GM12864 (cell line): Measurements from ENCODE around the gene CDCP1.
A peak's percentile ranks its signal among the peaks of the same experiment; 100 is the strongest.

Experiments used
- DNase-seq: peaks from one replicate; pipeline ENCODE4 v3.0.0-alpha.2; 2011; ENCODE audit warnings: low read depth
- H3K4me3 ChIP-seq: 2 replicates; pipeline ENCODE4 v1.5.1; 2011; ENCODE audit warnings: mild to moderate bottlenecking, low read depth, low read length, control low read depth
- TF ChIP-seq, protein P1 (sequence below): IDR thresholded peaks from 2 replicates; pipeline ENCODE4 v1.5.1; 2011; ENCODE audit warnings: low read depth, mild to moderate bottlenecking, moderate library complexity, low read length, control low read depth, inconsistent platforms; ENCODE audit errors: missing control alignments

Gene CDCP1

GRCh38 chr3:45049807-45050206, 96.4 kb downstream of the CDCP1 start:
- DNase-seq = no peak
- TF ChIP-seq, protein P1, sequence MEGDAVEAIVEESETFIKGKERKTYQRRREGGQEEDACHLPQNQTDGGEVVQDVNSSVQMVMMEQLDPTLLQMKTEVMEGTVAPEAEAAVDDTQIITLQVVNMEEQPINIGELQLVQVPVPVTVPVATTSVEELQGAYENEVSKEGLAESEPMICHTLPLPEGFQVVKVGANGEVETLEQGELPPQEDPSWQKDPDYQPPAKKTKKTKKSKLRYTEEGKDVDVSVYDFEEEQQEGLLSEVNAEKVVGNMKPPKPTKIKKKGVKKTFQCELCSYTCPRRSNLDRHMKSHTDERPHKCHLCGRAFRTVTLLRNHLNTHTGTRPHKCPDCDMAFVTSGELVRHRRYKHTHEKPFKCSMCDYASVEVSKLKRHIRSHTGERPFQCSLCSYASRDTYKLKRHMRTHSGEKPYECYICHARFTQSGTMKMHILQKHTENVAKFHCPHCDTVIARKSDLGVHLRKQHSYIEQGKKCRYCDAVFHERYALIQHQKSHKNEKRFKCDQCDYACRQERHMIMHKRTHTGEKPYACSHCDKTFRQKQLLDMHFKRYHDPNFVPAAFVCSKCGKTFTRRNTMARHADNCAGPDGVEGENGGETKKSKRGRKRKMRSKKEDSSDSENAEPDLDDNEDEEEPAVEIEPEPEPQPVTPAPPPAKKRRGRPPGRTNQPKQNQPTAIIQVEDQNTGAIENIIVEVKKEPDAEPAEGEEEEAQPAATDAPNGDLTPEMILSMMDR = no peak
- no peak overlapping the region for H3K4me3 ChIP-seq

- DNase-seq = no peak
- H3K4me3 ChIP-seq = no peak overlapping the region
- TF ChIP-seq, protein P1 = no peak
Observed at GRCh38 chr3:45048244-45048643, 97.9 kb downstream of the CDCP1 start.

DNA sequence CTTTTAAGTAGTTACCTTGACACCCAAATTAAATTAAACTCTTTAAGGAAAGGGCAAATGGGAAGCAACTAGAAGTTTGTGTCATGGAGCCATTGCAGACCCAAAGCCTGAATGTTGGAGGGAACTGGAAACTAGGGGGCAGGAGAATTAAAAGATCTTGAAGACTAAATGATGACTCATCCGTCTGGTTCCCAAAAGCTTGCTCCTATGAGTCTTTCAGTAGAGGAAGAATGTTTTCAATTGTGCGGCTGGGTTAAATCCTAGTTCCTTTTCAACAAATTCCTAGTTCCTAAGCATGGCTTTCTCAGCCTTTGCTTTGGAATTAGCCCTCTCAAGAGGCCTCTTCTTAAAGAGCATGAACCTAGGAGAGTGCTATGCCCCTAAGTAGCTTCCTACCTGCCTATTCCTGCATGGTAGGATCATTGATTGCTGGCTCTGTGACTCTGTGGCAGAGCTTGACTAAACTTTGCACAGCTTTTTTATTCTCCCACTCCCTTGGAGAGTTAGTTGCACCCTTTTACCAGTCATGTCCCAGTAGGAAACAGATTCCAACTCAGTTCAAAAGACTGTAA, 102.4 kb downstream of the CDCP1 start:
- TF ChIP-seq, protein P1 = no peak
- H3K4me3 ChIP-seq = no peak overlapping the region
- DNase-seq = no peak

DNA sequence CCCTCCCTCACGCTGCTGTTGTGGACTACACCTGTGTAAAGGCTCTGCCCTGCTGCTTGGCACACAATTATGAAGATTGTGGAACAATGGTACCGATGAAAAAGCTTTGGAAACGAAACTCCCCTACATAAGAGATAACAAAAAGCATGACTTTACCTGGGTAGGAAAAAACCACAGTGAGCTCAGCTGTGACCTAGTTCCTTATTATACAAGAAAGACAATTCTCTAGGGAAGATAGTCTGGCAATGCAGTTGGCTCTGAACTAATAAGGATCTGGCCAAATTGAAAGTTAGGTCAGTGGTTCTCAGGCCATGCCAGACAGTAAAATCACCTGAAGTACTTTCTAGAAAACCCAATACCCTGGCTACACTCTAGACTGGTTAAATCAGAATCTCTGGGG, 104.0 kb downstream of the CDCP1 start:
- TF ChIP-seq, protein P1 = no peak
- DNase-seq = no peak
- H3K4me3 ChIP-seq = no peak overlapping the region

DNA sequence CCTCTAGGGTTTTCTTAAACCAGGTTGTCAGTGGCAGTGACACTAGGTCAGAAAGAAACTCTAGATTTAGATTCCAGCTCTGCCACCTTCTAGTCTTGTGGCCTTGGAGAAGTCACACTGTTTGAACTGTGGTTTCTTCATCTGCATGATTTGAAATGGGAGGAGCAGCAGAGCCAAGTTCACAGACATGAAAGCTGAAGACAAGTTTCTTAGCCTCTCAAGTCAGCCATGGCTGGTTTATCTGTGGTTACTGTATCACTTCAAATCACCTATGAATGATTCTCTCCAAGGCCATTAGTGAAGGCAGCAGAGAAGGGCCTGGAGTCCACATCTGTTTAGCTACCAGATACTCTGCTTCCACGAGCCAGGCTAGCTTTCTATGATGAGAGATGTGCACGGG, 104.5 kb downstream of the CDCP1 start:
- TF ChIP-seq, protein P1 = no peak

DNA sequence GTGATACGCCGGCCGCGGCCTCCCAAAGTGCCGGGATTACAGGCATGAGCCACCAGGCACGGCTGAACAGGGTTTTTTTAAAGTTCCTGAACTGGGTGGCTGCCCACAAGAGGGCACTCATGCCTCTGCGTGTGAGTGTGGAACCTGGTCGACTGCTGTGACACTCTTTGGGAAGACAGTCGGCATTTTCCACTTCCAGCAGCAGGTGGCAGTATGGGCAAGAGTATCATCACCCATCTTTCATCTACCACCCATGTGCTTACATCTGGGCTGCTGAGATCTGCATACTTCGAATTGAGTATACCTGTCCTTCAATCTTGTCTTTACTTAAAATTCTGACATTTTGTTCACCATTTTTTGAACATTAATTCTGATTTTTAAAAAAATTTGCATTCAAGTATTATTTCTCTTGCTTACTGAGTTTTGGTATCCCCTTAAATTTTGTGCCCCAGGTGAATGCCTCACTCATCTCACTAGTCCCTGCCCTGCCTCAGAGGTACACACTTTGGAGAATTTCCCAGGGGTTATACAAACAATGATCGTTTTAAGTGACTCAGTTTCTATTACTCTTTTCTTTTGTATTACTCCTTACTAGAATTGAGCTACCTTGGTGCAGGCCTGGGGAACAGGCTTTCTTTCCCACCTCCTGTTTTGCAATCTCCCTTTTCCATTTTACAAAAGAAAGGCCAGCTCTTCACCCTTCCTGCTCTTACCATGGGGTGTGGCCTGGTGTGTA, 108.3 kb downstream of the CDCP1 start:
- H3K4me3 ChIP-seq = no peak overlapping the region
- TF ChIP-seq, protein P1 = peak; percentile 95

More for the DNA sequence above, 104.5 kb downstream of the CDCP1 start:
- DNase-seq = no peak
- H3K4me3 ChIP-seq = no peak overlapping the region

More for the DNA sequence above, 108.3 kb downstream of the CDCP1 start:
- peak; percentile 80 for DNase-seq
